Fibroblast of gingiva (primary cell): ENCODE results near the gene ZCCHC4.
"Not testable (repeated sequence)": the region's sequence is repeated elsewhere in the genome, so short reads cannot be mapped to it uniquely, and the experiment has no call there.

Source experiments
- DNase-seq: peaks from one replicate; pipeline ENCODE4 v3.0.0-alpha.2; 2011; ENCODE audit warnings: low read depth

Gene ZCCHC4

GRCh38 chr4:25321703-25322102 lies 9.1 kb downstream of the ZCCHC4 start:
- DNase-seq = no peak

GRCh38 chr4:25328463-25328862 lies 15.9 kb downstream of the ZCCHC4 start:
- not testable (repeated sequence) for DNase-seq

GRCh38 chr4:25330335-25330734 lies 17.8 kb downstream of the ZCCHC4 start:
- DNase-seq = no peak

GRCh38 chr4:25330905-25331808 lies 18.6 kb downstream of the ZCCHC4 start:
- no peak for DNase-seq

- DNase-seq = no peak
These were observed 31.1 kb downstream of the ZCCHC4 start for GRCh38 chr4:25343671-25344070.

- no peak for DNase-seq
These were observed 33.2 kb downstream of the ZCCHC4 start for GRCh38 chr4:25345744-25346143.

GRCh38 chr4:25346913-25347312 lies 34.3 kb downstream of the ZCCHC4 start:
- no peak for DNase-seq

GRCh38 chr4:25347473-25347872 lies 34.9 kb downstream of the ZCCHC4 start:
- DNase-seq = no peak

- DNase-seq = no peak
These were observed 35.4 kb downstream of the ZCCHC4 start for GRCh38 chr4:25347971-25348370.

GRCh38 chr4:25350561-25350960 lies 38.0 kb downstream of the ZCCHC4 start:
- no peak for DNase-seq

- DNase-seq = no peak
These were observed 39.3 kb downstream of the ZCCHC4 start for GRCh38 chr4:25351777-25352416.

- no peak for DNase-seq
These were observed 43.5 kb downstream of the ZCCHC4 start for GRCh38 chr4:25356068-25356467.

GRCh38 chr4:25358515-25359275 lies 46.1 kb downstream of the ZCCHC4 start:
- DNase-seq = no peak

- DNase-seq = no peak
These were observed 48.7 kb downstream of the ZCCHC4 start for GRCh38 chr4:25361253-25361652.

GRCh38 chr4:25367004-25367621 lies 54.5 kb downstream of the ZCCHC4 start:
- DNase-seq = peak; percentile 32

GRCh38 chr4:25367877-25368276 lies 55.3 kb downstream of the ZCCHC4 start:
- DNase-seq = no peak

- no peak for DNase-seq
These were observed 55.7 kb downstream of the ZCCHC4 start for GRCh38 chr4:25368315-25368714.

GRCh38 chr4:25370242-25370641 lies 57.7 kb downstream of the ZCCHC4 start:
- no peak for DNase-seq

- not testable (repeated sequence) for DNase-seq
These were observed 60.0 kb downstream of the ZCCHC4 start for GRCh38 chr4:25372549-25372948.

GRCh38 chr4:25376754-25377571 lies 64.4 kb downstream of the ZCCHC4 start, which contains the start of gene ANAPC4:
ANAPC4 (plus strand) TSS chr4:25377263; CDS start chr4:25377428, 165 bp downstream.
- peak; percentile 94 for DNase-seq
